GM19238 (cell line): Measurements from ENCODE around the gene MLN.

ENCODE experiments used
- DNase-seq: peaks from one replicate; pipeline ENCODE4 v3.0.0; 2011; ENCODE audit warnings: low spot score; ENCODE audit not compliant: insufficient read length

The MLN gene

DNA sequence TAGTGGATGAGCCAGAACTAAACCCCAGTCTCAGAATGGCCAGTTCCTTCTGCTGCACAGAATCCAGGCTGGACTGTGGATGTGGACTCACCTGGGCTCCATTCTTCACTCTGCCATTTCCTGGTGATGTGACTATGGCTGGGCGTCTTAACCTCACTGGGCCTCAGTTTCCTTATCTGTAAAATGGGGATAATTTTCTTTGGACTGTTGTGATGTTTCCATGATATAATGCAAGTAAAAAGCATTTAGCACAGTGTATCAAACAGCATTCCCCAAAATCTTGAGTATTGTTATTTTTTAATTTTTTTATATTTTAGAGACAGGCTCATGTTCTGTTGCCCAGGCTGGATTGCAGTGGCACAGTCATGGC lies 51.2 kb downstream of the MLN start:
- DNase-seq: no peak

- no peak for DNase-seq
These were observed 51.8 kb downstream of the MLN start for GRCh38 chr6:33751771-33752645.

DNA sequence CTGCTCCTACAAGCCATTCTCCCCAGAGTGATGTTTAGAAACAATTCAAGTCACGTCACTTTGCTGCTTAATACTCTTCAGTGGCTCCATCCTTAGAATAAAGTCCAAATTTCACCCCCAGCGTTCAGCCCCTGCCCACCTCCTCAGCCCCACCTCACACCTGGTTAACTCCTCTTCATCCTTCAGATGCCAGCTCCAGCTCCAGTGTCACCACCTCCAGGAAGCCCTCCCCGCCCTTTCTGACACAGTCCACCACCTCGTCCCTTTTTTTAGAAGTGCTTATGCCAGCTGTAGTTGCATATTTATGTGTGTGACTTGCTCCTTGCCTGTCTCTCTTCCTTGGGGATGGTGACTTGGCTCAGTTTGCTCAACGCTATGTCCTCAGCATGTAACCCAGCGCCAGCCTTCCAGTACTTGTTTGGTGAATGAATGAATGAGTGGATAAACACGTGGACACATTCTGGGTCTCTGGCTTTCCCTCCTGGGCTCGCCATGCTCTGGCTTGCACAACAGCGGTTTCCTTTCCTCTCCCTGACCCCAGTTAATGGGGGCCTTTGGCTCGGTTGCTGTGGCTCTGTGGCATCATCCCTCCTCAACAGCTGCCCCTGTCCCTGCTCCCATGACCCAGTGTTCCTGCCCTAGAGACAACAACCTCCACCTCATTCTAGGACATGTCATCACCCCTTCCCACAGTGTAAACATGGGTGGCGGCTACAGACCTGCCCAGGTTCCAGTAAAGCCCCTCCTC lies 53.4 kb downstream of the MLN start:
- no peak for DNase-seq

DNA sequence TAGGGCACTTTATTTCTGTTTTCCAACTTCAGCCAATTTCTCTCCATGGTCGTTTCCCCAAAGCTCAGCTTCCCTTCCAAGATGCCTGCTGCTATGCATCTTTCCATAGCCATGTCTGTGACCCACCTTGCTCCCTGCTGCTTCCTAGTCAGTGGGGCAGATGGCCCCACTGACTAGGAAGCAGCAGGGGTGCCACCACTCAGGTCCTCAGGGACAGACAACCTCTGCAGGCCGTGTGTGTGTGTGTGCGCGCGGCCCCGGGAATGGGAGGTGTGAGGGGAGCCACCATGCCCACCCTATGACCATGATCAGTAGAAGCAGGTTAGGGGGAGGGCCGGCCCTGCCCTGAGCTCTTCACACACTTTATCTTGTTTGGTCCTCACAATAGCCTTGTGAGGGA lies 54.4 kb downstream of the MLN start:
- no peak for DNase-seq

DNA sequence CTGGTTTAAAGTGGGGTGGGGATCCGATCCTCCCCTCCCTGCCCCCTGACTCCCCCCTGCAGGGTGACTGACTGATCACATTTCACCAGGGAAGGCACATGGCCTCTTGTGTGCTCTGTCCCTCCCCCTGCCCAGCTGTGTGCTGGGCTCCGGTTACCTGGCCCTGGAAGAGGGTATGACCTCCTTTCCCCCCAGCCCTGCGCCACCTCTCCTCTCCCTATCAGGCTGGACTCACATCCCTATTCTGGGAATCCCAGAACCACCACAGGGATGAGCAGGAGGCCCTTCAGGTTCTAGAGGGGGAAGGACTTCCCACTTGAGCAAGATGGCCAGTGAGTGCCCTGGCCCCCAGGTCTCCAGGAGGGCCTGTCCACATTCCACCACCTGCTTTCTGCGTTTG lies 55.0 kb downstream of the MLN start:
- no peak for DNase-seq

DNA sequence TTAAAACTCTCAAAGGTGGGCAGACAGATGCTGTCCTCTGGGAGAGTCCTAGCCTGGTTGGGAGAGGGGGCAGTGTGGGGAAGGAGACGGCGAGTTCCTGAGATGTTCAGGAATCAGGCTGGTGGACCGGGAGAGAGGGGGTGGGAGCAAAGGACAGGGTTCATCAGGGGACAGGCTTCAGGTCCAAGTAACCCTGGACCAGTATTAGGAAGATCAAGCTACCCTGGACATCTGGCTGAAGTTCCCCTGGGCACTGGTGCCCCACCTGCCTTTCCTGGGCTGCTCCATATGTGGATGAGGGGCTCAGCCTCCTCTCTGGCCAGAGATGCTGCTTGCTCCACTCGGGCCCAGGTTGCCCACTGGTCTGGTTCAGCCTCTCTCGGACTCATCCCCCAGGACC lies 56.0 kb downstream of the MLN start:
- DNase-seq: no peak

GRCh38 chr6:33746651-33747100 lies 57.1 kb downstream of the MLN start, which contains the start of gene IP6K3:
Gene IP6K3, minus strand, starts transcription at chr6:33746905. Its CDS starts 11,429 bp downstream, at chr6:33735476.
- DNase-seq: no peak

DNA sequence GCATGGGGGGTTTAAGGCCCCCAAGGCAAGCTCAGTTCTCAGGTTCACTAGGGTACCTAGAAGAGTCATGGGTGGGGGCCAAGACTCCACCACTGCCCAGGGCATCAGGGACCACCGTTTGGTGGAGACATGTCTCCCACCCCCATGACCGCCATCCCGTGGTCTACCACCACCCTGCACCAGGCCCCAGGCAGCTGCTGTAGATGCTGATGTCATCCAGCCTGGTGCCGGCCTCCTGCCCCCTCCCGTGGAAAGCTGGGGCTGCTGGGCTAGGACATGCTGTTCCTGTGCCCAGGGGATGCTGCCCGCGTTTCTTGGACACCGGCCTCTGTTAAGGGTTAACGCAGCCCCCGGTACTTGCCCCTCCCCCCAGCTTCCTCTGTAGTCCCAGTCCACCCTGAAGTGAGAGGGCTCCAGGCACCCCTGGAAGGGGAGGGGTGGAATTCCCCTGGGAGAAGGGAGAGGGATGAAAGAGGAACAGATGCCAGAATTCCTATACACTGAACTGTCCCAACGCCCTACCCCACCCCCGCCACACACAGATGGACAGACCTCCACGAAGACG lies 57.7 kb downstream of the MLN start:
- DNase-seq: no peak

GRCh38 chr6:33745548-33745947 lies 58.3 kb downstream of the MLN start:
- DNase-seq: no peak

DNA sequence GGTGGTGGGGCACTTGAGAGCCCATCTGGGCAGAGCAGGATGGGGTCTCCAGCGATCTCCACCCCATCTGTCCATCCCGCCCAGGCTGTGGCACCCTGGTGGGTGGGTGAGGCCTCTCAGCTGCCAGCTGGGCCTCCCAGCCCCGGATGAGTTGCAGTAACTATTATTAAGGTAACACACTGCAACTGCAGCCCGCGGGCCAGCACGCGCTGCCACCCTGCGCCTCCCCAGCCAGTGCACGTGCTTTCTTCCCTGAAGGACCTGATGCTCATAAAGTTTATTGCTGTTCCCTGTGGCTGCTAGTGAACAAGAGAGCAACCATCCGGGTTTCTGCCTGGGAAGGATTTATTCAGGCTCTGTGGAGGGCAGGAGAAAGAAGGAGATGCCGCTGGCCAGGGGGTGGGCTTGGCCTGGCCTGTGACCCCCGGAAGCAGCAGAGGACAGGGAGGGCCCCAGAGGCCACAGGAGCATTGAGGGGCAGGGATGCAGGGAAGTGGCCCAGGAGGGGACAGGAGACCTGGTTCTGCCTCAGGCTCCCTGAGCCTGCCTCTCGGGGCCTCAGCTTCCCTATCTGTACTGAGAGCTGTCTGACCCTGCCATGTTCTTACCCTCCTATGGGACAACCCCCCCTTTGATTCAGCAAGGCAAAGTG lies 58.8 kb downstream of the MLN start:
- no peak for DNase-seq
